GM21515 (cell line): ENCODE data around the gene PTPRN2.

Source experiments
- ATAC-seq: cut with Tn5 transposase; IDR thresholded peaks from one replicate; pipeline ENCODE4 v1.9.1; 2021; ENCODE audit not compliant: unreplicated experiment

PTPRN2 gene

GRCh38 chr7:157616426-157616825 lies 971.2 kb downstream of the PTPRN2 start:
- ATAC-seq, result no peak

GRCh38 chr7:157615852-157616251 lies 971.8 kb downstream of the PTPRN2 start:
- no peak for ATAC-seq

- no peak for ATAC-seq
Observed at GRCh38 chr7:157615101-157615817, 972.4 kb downstream of the PTPRN2 start.

- no peak for ATAC-seq
Observed at GRCh38 chr7:157614457-157615020, 973.1 kb downstream of the PTPRN2 start.

GRCh38 chr7:157613575-157614322 lies 973.9 kb downstream of the PTPRN2 start:
- ATAC-seq, result no peak

- peak; percentile 69 for ATAC-seq
Observed at GRCh38 chr7:157612664-157613561, 974.7 kb downstream of the PTPRN2 start.

- ATAC-seq, result no peak
Observed at GRCh38 chr7:157612009-157612663, 975.5 kb downstream of the PTPRN2 start.

- ATAC-seq, result no peak
Observed at GRCh38 chr7:157611341-157611740, 976.3 kb downstream of the PTPRN2 start.

- no peak for ATAC-seq
Observed at GRCh38 chr7:157610671-157611295, 976.8 kb downstream of the PTPRN2 start.

GRCh38 chr7:157609932-157610640 lies 977.5 kb downstream of the PTPRN2 start:
- ATAC-seq, result no peak

GRCh38 chr7:157609516-157609915 lies 978.1 kb downstream of the PTPRN2 start:
- ATAC-seq, result no peak

- no peak for ATAC-seq
Observed at GRCh38 chr7:157607218-157607617, 980.4 kb downstream of the PTPRN2 start.

GRCh38 chr7:157606140-157606539 lies 981.5 kb downstream of the PTPRN2 start:
- no peak for ATAC-seq

- no peak for ATAC-seq
Observed at GRCh38 chr7:157605638-157606037, 982.0 kb downstream of the PTPRN2 start.

- ATAC-seq, result no peak
Observed at GRCh38 chr7:157604661-157605381, 982.8 kb downstream of the PTPRN2 start.

GRCh38 chr7:157603716-157604115 lies 983.9 kb downstream of the PTPRN2 start:
- ATAC-seq, result no peak

- no peak for ATAC-seq
Observed at GRCh38 chr7:157603005-157603404, 984.6 kb downstream of the PTPRN2 start.

- no peak for ATAC-seq
Observed at GRCh38 chr7:157602581-157602980, 985.0 kb downstream of the PTPRN2 start.

- no peak for ATAC-seq
Observed at GRCh38 chr7:157602156-157602555, 985.5 kb downstream of the PTPRN2 start.
